HG03469 (cell line): Measurements from ENCODE around the gene CTNNA3.

Source experiments
- ATAC-seq: cut with Tn5 transposase; IDR thresholded peaks from one replicate; pipeline ENCODE4 v1.9.1; 2021; ENCODE audit warnings: mild to moderate bottlenecking, moderate library complexity, moderate number of reproducible peaks; ENCODE audit not compliant: unreplicated experiment

CTNNA3 gene

DNA sequence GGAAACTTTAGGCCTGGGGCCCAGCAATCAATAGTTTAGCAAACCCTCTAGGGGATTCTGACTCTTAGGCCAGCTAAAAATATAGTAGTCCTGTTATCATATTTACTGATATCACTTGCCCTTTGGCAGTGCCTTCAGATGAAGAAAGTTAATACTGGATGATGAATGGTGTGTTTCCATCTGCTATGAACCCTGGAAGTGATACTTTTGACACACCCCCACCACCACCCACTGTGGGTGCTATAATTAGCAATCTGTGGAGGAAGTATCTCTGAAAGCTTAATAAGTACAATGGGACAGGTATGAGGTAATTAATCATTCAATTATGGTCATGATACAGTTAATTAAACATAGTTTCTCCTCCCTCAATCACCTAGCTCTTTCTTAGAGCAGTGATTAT lies 860.6 kb downstream of the CTNNA3 start:
- ATAC-seq = no peak

DNA sequence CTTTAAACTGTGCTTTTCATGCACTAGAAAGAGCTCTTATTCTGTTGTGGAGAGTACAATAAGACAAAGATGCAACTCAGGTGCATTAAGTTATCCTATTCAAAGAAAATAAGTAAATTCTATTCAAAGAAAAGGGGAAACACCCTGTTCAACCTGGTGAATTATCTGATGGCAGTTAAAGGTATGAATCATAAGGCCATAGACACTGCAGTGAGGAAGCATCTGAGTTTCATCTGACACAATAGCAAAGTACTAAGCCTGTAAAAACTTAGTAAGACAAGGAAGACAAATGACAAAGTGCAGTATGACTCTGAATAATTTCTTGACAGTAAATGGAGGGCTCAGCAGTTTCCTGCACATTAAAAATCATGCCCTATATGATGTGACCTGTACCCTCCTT lies 861.2 kb downstream of the CTNNA3 start:
- ATAC-seq = no peak

DNA sequence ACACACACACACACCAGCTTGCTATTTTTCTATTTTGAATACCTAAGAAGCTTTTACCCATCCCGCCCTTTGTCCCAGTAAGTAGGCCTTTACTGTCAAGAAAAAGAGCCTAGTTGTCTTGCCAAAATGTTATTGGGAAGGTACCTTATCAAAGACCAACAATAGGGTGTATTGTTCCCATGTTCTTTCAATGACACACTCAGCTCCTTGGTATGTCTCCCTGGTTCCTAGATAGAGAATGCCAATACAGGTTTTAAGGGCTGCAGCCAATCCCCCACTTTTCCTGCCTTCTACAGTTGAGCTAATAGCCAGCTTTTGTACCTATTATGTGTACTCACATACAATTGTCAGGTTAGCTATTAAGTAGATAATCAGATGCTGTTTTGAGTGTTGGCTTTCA lies 862.1 kb downstream of the CTNNA3 start:
- no peak for ATAC-seq

DNA sequence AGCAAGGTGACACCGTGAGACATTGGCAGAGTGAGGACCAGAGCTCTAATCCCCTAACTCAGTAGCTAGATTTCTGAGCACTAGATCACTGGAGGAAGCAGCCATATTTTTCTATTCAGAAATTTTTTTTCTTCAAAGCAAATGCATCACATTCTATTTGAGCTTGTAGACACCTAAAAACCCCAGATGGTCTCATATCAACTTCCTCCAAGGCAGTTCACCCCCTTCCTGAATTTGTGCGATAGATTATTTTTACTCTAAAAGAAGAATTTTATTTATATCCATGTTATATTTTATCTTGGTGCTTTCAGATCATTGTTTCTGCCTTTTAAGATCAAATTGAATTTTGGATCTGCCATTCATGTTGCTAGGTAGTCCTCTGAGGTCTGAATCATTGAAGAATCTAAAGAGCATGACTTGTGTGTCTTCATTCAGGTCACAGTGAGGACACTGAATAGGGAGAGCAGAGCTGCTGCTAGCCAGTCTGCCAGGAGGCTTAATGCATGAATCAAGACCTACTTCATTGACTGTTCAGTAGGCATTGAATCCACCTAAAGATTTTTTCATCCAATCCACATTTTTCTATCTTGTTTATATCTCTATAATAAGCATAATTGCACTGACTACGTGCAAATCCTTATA lies 863.1 kb downstream of the CTNNA3 start:
- no peak for ATAC-seq

GRCh38 chr10:66828957-66829356 lies 867.0 kb downstream of the CTNNA3 start:
- no peak for ATAC-seq

- no peak for ATAC-seq
Measured at GRCh38 chr10:66827353-66827752, 868.6 kb downstream of the CTNNA3 start.

GRCh38 chr10:66823301-66823700 lies 872.7 kb downstream of the CTNNA3 start:
- no peak for ATAC-seq

GRCh38 chr10:66822801-66823200 lies 873.2 kb downstream of the CTNNA3 start:
- no peak for ATAC-seq

- ATAC-seq = no peak
Measured at GRCh38 chr10:66819691-66820090, 876.3 kb downstream of the CTNNA3 start.

DNA sequence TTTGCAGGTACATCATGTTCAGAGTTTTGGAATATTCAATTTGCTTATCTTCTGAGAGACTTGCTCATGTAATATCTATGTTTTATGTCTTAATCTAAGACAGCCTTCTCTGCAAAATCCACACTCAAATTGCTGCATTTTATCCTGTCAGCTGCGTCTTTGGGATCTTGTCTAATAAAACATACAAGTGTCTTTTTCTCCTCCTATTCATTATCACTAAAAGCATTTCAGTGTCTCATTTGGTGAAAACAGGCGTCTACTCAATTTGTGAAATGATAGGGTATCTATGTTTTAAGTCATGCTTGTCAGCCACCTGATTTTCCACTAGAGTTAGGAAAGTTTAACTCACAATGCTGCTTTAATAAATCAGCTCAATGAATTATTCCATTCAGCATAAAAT lies 882.9 kb downstream of the CTNNA3 start:
- ATAC-seq = no peak

GRCh38 chr10:66811211-66811610 lies 884.8 kb downstream of the CTNNA3 start:
- no peak for ATAC-seq

DNA sequence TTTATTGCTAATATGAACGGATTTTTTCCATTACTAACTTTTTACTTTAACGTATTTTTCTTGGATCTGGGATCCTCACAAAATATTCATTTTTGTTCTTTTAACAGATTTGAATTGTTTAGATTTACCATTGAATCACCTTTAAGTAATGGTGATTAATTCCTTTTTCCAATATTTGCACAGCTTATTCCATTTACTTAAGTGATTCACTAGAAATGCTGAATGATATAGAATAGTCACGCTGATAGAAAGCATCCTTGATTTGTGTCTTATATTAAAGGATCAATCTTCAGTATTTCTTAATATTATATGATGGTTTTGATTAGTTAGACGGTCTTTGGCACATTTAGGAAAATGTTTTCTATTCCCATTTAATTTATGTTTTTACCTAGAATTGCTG lies 886.6 kb downstream of the CTNNA3 start:
- no peak for ATAC-seq

DNA sequence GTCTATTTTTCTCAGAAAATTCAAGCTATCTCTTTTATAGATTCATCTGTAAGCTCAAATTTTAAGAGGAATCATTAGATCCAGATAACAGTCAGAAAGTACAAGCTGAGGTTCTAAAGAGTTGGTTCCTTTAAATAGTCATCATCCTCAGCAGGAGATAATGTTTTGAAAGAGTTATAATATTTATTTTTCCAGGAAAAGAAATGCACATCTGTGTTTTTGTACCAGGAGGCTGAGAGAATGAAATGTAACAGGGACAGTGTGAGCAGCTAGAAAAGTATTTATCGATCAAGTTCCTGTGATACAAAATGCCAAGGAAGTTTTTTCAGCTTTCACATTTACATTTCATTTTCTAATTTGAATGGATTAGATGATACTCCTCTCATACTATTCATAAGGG lies 890.4 kb downstream of the CTNNA3 start:
- no peak for ATAC-seq

- no peak for ATAC-seq
Measured at GRCh38 chr10:66804962-66805361, 891.0 kb downstream of the CTNNA3 start.

- no peak for ATAC-seq
Measured at GRCh38 chr10:66803174-66803573, 892.8 kb downstream of the CTNNA3 start.

- no peak for ATAC-seq
Measured at GRCh38 chr10:66799474-66799873, 896.5 kb downstream of the CTNNA3 start.

- no peak for ATAC-seq
Measured at GRCh38 chr10:66795866-66796265, 900.1 kb downstream of the CTNNA3 start.

- no peak for ATAC-seq
Measured at GRCh38 chr10:66792441-66792840, 903.6 kb downstream of the CTNNA3 start.

DNA sequence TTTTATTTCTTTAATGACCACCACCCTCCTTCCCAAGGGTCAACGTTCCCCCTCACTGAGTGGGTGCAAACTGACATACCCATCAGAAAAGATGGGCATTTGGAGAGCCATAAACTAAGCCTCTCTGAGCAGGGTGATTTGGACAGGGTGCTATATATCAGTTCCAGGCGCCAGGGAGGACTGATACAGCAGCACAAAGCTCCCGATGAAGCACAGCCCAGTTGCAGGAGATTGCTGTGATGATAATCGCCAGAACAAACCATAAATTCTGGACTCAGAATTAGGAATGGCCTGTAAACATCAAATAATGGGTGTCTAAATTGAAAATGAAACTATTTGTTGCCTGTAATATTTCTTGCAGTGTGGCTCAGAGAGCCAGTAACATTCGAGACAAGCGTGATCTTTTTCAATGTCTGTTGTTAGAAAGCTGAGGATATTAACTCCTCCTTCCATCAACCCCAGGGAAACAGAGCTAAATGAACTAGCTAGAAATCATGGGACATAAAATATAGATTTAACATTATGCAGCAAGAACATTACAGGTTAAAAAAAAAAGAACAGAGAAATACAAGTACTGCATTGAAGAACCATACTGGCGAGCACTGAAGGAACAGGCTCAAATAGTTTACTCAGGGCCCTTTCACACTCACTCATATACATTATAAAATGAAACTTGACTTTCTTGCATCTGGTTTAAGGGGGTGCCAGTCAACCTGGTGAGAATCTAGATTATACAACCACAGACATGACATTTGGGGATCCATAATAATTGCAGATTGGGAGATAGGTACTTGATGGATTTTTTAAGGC lies 907.6 kb downstream of the CTNNA3 start:
- no peak for ATAC-seq

DNA sequence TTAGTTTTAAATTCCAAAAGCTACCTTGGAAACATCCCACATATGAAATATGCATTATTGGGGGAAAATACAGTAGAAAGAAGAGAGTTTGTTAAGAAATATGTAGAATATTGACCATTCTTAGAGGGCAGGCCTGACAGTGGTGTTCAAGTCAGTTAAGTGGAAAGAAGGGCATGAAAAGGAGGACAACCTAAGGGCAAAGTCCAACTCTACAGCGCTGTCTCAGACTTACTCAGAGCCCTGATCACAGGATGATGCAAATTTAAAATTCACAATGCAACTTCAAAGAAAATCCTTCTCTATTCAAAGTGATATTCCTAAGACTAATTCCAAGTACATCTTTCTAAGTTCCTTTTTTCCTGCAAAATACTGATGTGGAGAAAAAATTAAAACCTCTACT lies 909.3 kb downstream of the CTNNA3 start:
- ATAC-seq = no peak

DNA sequence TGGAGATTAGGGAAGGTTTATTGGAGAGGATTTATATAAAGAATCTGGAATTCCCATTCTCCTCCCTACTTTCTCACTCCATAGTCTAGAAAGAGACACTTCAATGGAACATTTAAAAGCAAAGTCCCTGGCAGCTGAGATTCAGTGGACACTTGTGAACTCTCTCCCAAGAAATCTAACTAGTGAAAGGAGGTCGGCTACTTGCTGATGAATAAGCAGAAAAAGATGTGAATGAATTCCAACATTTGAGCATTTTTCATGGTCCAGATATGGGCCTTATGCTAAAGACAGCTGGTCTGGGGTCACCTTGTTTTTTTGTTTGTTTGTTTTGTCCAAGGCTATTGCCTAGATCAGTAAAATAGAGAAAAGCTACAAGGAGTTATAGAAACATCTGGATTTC lies 911.2 kb downstream of the CTNNA3 start:
- ATAC-seq = no peak

GRCh38 chr10:66783316-66783715 lies 912.7 kb downstream of the CTNNA3 start:
- ATAC-seq = no peak

- no peak for ATAC-seq
Measured at GRCh38 chr10:66782776-66783175, 913.2 kb downstream of the CTNNA3 start.
